K562 (cell line): ENCODE measurements around the gene PFAS. TPM values are rescaled to one million over a fixed set of nuclear protein-coding genes. Genes with fewer than 3 reads are reported as not detected.

Experiments
- ATAC-seq: fragments of 200-7000 bp; cut with Tn5 transposase; 3 replicates; pipeline ENCODE4 v1.9.1; 2020; ENCODE audit warnings: moderate library complexity
- BruUV-seq: library from RNA; stranded (reverse); fragments of 400-500 nt; replicated peaks from 2 replicates; lab custom pipeline; 2021; lab: Mats Ljungman, UMichigan
- CTCF ChIA-PET: fragments of 300-600 bp; formaldehyde crosslinking; extraction: SDS; loops from one replicate; lab custom pipeline; 2021; ENCODE audit warnings: low intra/inter-chr PET ratio; lab: Yijun Ruan, JAX
- POLR2A ChIA-PET: fragments of 300-600, 350-650 bp; sonication (Branson Sonifier 250); formaldehyde crosslinking; extraction: SDS; loops from one replicate; lab custom pipeline; 2021; ENCODE audit warnings: antibody characterized with exemption, inconsistent platforms; lab: Yijun Ruan, JAX
- DNase-seq, 4 experiments: peaks; one replicate each; pipeline versions ENCODE4 v3.0.0 to v3.0.0-alpha.2; 2011 to 2018; ENCODE audit warnings: low spot score in 3 of 4, mixed read lengths in 3 of 4; ENCODE audit errors: extremely low read depth in 1 of 4
- FAIRE-seq: peaks from 2 replicates; lab custom pipeline; 2011; peaks lifted over from hg19 to GRCh38; lab: Jason Lieb, UNC
- H2AFZ ChIP-seq: 2 replicates; pipeline ENCODE4 v1.6.0; 2011; ENCODE audit warnings: low read depth, low read length, control low read depth, inconsistent platforms
- H3K27ac ChIP-seq: fragments of 200-600 bp; 3 replicates; pipeline ENCODE4 v1.8.0; 2011; ENCODE audit warnings: low read depth, mild to moderate bottlenecking, control low read depth, inconsistent platforms, low read length, moderate library complexity, mixed read lengths; ENCODE audit errors: extremely low read depth
- H3K27me3 ChIP-seq, 2 experiments: fragments of 300-600 bp in 1 of 2; 2 replicates in 1 of 2; 3 replicates in 1 of 2; pipeline versions ENCODE4 v1.6.0 to v1.8.0; 2011; ENCODE audit warnings: inconsistent platforms in 2 of 2, low read length in 2 of 2, mild to moderate bottlenecking in 1 of 2, mixed read lengths in 1 of 2, moderate library complexity in 1 of 2; ENCODE audit not compliant: control insufficient read depth in 2 of 2, insufficient read depth in 2 of 2
- H3K36me3 ChIP-seq: fragments of 300-600 bp; 3 replicates; pipeline ENCODE4 v1.8.0; 2011; ENCODE audit warnings: mild to moderate bottlenecking, low read length, inconsistent platforms; ENCODE audit not compliant: control insufficient read depth, insufficient read depth
- H3K4me1 ChIP-seq, 2 experiments: fragments of 200-600 bp in 1 of 2; replicated peaks in 1 of 2; 2 replicates in 1 of 2; 3 replicates in 1 of 2; pipeline versions ENCODE4 v1.5.1 to v1.8.0; 2011; ENCODE audit warnings: inconsistent platforms in 2 of 2, low read length in 2 of 2, mild to moderate bottlenecking in 1 of 2, mixed read lengths in 1 of 2, moderate library complexity in 1 of 2; ENCODE audit not compliant: control insufficient read depth in 2 of 2, insufficient read depth in 2 of 2
- H3K4me2 ChIP-seq: 2 replicates; pipeline ENCODE4 v1.6.1; 2011; ENCODE audit warnings: low read length, control low read depth, inconsistent platforms, mixed read lengths; ENCODE audit not compliant: insufficient read depth
- H3K4me3 ChIP-seq: fragments of 200-600 bp; sonication (generic), shearing (Covaris generic); 2 replicates; pipeline ENCODE4 v1.5.1; 2016; ENCODE audit warnings: control low read depth, inconsistent platforms
- H3K79me2 ChIP-seq: fragments of 200-600 bp; 3 replicates; pipeline ENCODE4 v1.8.0; 2011; ENCODE audit warnings: low read length, inconsistent platforms; ENCODE audit not compliant: control insufficient read depth, insufficient read depth
- H3K9ac ChIP-seq, 2 experiments: 2 replicates each; pipeline versions ENCODE4 v1.6.0 to v1.6.1; 2011; ENCODE audit warnings: low read depth in 2 of 2, low read length in 2 of 2, control low read depth in 1 of 2, inconsistent platforms in 1 of 2, mild to moderate bottlenecking in 1 of 2, mixed read lengths in 1 of 2; ENCODE audit not compliant: insufficient read depth in 1 of 2
- H3K9me1 ChIP-seq: one replicate; pipeline ENCODE4 v1.6.0; 2011; ENCODE audit warnings: inconsistent platforms, mild to moderate bottlenecking, low read length, moderate library complexity; ENCODE audit not compliant: control insufficient read depth, insufficient read depth
- H3K9me3 ChIP-seq: replicated peaks from 2 replicates; pipeline ENCODE4 v1.5.1; 2011; ENCODE audit warnings: low read depth, low read length, inconsistent platforms; ENCODE audit not compliant: control insufficient read depth, insufficient read depth
- H4K20me1 ChIP-seq: replicated peaks from 2 replicates; pipeline ENCODE4 v1.6.1; 2011; ENCODE audit warnings: low read length, inconsistent platforms, mixed read lengths; ENCODE audit not compliant: control insufficient read depth, insufficient read depth
- KDM2B ChIP-seq: fragments of 250-450 bp; sonication (Bioruptor Pico); IDR thresholded peaks from 2 replicates; pipeline ENCODE4 v1.8.0; 2021; ENCODE audit warnings: mild to moderate bottlenecking, moderate library complexity
- RNF219 ChIP-seq: fragments of 250-450 bp; sonication (Bioruptor Pico); IDR thresholded peaks from 2 replicates; pipeline ENCODE4 v1.5.0; 2022; ENCODE audit warnings: mild to moderate bottlenecking
- ZNF121 ChIP-seq: sonication (generic); formaldehyde crosslinking; conservative IDR thresholded peaks from 2 replicates; pipeline ENCODE4 v1.8.0; 2022; ENCODE audit warnings: missing genetic modification reagents
- ZNF224 ChIP-seq: sonication (generic); formaldehyde crosslinking; IDR thresholded peaks from 2 replicates; pipeline ENCODE4 v1.8.0; 2022; ENCODE audit warnings: mild to moderate bottlenecking, missing genetic modification reagents
- WGBS: fragments of 100-300 bp; shearing (Covaris generic); methylation state at CpG from one replicate; pipeline ENCODE4 v1.1.6; 2016; ENCODE audit warnings: low coverage, mixed read lengths; ENCODE audit not compliant: insufficient coverage; ENCODE audit errors: missing lambda C conversion rate; 5-methylcytosine and 5-hydroxymethylcytosine counted together
- in situ Hi-C: fragments of 300-500 bp; cut with MboI; formaldehyde crosslinking; loops from 4 replicates; pipeline ENCODE4 v1.15.0; 2018; ENCODE audit warnings: inconsistent platforms, mixed read lengths
- intact Hi-C: fragments of 100-400 bp; cut with micrococcal nuclease; formaldehyde crosslinking; loops from 2 replicates; pipeline ENCODE4 v1.14.2; 2022
- polyA plus RNA-seq, 8 experiments: library from polyadenylated mRNA; depleted of rRNA in 4 of 8; stranded (reverse) in 5 of 8; unstranded in 3 of 8; fragments of >200 nt; fragmentation: Nextera tagmentation in 2 of 8; fragmentation: Illumina TruSeq in 1 of 8; extraction: Ambion mirVana in 2 of 8; extraction: Trizol in 1 of 8; gene quantifications; 2 replicates each; pipeline versions ENCODE4 v1.2.1 to v1.2.3, GENCODE V29; 2011 to 2014; ENCODE audit warnings: inconsistent platforms in 1 of 8, missing spikeins in 1 of 8
- total RNA-seq, 7 experiments: library from RNA; depleted of rRNA in 6 of 7; stranded (reverse); fragments of >200 nt in 6 of 7; fragmentation: Illumina TruSeq in 2 of 7; extraction: Trizol in 2 of 7; gene quantifications; 2 replicates each; pipeline versions ENCODE4 v1.2.1 to v1.2.3, GENCODE V29; 2011 to 2021; ENCODE audit warnings: low replicate concordance in 1 of 7

PFAS gene
- total and polyA plus RNA-seq, 9 of the 15 experiments (the other 6 are each of a cell fraction or from before 2014, with no cell fraction given): 11.6 to 131 (median 43.9) TPM

GRCh38 chr17:8282345-8282744, 33.3 kb downstream of the PFAS start:
- Histone ChIP-seq H3K4me3 (no peak overlapping the region), H3K9ac (no peak overlapping the region), H2AFZ (no peak overlapping the region), H3K36me3 (no peaks in the 10 kb centered on the region)
- 37% methylated on average over 3 of the region's 3 CpGs for WGBS
- no peak for ATAC-seq
- TF ChIP-seq ZNF224: no peak
- TF ChIP-seq ZNF121 (CRISPR knock-in tag): peak; percentile 41; the same call in 1 of the 2 replicates
- TF ChIP-seq, all 486 proteins: peak for 1
- POLR2A ChIA-PET: interaction anchor here (0.7 to 0.9 kb wide), 2 partner anchors 14 to 35 kb away, joined by 3 read pairs; partner anchors contain the start of gene CTC1
- no peaks in the 10 kb centered on the region for H4K20me1 ChIP-seq
- no peaks in the 10 kb centered on the region for H3K79me2 ChIP-seq
- H3K4me1 ChIP-seq: peaks cover 0 to 9% of the 10 kb centered on the region in 2 experiments; a peak in 2 of 5 replicates
- in situ Hi-C loops (no loop called here), intact Hi-C loops (no loop called here)
- H3K9me1 ChIP-seq: no peaks in the 10 kb centered on the region
- BruUV-seq: no TSS peak
- no peaks in the 10 kb centered on the region for H3K27me3 ChIP-seq
- H3K27ac ChIP-seq: no peak overlapping the region
- CTCF ChIA-PET: no interaction called here
- no peak overlapping the region for H3K4me2 ChIP-seq
- FAIRE-seq (no peak), DNase-seq (no peak)
- no peaks in the 10 kb centered on the region for H3K9me3 ChIP-seq

GRCh38 chr17:8283356-8283755, 34.3 kb downstream of the PFAS start:
- TF ChIP-seq KDM2B (CRISPR knock-in tag) (no peak), RNF219 (no peak)
- ATAC-seq (no peak; the same call in 2 of the 3 replicates), FAIRE-seq (no peak), DNase-seq (no peak)
- H3K4me1 ChIP-seq: peaks cover 0 to 14% of the 10 kb centered on the region in 2 experiments; a peak in 2 of 5 replicates
- H3K79me2 ChIP-seq: no peaks in the 10 kb centered on the region
- no peaks in the 10 kb centered on the region for H4K20me1 ChIP-seq
- in situ Hi-C loops (no loop called here), intact Hi-C loops (no loop called here)
- no peaks in the 10 kb centered on the region for H3K36me3 ChIP-seq
- no peak overlapping the region for H3K4me2 ChIP-seq
- H2AFZ ChIP-seq: no peak overlapping the region
- no peak overlapping the region for H3K4me3 ChIP-seq
- H3K9ac ChIP-seq: no peak overlapping the region
- H3K27ac ChIP-seq: no peak overlapping the region
- WGBS: 33% methylated on average over 3 of the region's 4 CpGs
- no TSS peak for BruUV-seq
- ChIA-PET CTCF (no interaction called here), POLR2A (interaction anchor here (1.1 to 1.2 kb wide), 2 partner anchors 12 to 13 kb away, joined by 3 read pairs; partner anchors contain the start of gene SLC25A35)
- no peaks in the 10 kb centered on the region for H3K27me3 ChIP-seq
- no peaks in the 10 kb centered on the region for H3K9me1 ChIP-seq
- H3K9me3 ChIP-seq: no peaks in the 10 kb centered on the region
